ENCODE results near the gene ABHD2.

DNA sequence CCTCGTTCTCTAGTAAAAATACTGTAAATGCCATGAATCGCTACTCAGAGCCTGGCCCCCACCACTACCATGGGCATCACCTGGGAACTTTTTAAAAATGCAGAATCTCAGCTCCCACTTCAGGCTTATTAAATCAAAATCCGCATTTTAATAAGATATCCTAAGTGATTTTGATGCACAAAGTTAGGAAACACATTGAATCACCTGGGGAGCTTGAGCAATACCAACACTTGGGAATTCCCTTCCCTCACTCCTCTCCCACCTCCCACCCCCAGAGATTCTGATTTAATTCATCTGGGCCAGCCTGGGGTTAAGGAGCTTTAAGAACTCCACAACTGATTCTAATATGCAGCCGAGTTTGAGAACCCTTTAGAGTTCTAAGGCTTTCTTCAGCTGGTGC is 106.4 kb downstream of the ABHD2 start:
- no peak for TF ChIP-seq ZNF596 (tag by site-specific recombination; IDR thresholded peaks at IDR 0.05)
- no peak for TF ChIP-seq ZNF184 (tag by site-specific recombination; IDR thresholded peaks at IDR 0.05)
- TF ChIP-seq, protein P1, sequence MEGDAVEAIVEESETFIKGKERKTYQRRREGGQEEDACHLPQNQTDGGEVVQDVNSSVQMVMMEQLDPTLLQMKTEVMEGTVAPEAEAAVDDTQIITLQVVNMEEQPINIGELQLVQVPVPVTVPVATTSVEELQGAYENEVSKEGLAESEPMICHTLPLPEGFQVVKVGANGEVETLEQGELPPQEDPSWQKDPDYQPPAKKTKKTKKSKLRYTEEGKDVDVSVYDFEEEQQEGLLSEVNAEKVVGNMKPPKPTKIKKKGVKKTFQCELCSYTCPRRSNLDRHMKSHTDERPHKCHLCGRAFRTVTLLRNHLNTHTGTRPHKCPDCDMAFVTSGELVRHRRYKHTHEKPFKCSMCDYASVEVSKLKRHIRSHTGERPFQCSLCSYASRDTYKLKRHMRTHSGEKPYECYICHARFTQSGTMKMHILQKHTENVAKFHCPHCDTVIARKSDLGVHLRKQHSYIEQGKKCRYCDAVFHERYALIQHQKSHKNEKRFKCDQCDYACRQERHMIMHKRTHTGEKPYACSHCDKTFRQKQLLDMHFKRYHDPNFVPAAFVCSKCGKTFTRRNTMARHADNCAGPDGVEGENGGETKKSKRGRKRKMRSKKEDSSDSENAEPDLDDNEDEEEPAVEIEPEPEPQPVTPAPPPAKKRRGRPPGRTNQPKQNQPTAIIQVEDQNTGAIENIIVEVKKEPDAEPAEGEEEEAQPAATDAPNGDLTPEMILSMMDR (tag by site-specific recombination; IDR thresholded peaks at IDR 0.05), result no peak
- TF ChIP-seq BCL11A (tag by site-specific recombination; IDR thresholded peaks at IDR 0.05; ENCODE audit: low read depth), result no peak
- no peak for TF ChIP-seq ZNF837 (tag by site-specific recombination; IDR thresholded peaks at IDR 0.05)
- no peak for TF ChIP-seq ZNF138 (tag by site-specific recombination; IDR thresholded peaks at IDR 0.05; ENCODE audit: borderline replicate concordance)
- no peak for TF ChIP-seq ZNF155 (tag by site-specific recombination; IDR thresholded peaks at IDR 0.05)
- no peak for TF ChIP-seq ZNF324 (tag by site-specific recombination; IDR thresholded peaks at IDR 0.05)

Measured in HEK293 (cell line).